Spinal cord (tissue), 10 donors: ENCODE measurements around the gene ACLY. TPM values are rescaled to one million over a fixed set of nuclear protein-coding genes. Genes with fewer than 3 reads are reported as not detected.
"Not testable (repeated sequence)": the region's sequence is repeated elsewhere in the genome, so short reads cannot be mapped to it uniquely, and the experiment has no call there.

Source experiments
- DNase-seq, 6 donors: peaks; one replicate each; pipeline versions ENCODE4 v3.0.0 to v3.0.0-alpha.2; 2013 to 2015; ENCODE audit warnings: low spot score in 6 of 6, low read depth in 4 of 6
- H3K27ac ChIP-seq: one replicate; pipeline ENCODE4 v1.5.1; 2013; ENCODE audit warnings: low read depth, low read length, control low read depth
- H3K27me3 ChIP-seq: one replicate; pipeline ENCODE4 v1.6.1; 2013; ENCODE audit warnings: low read length; ENCODE audit not compliant: control insufficient read depth, insufficient read depth
- H3K36me3 ChIP-seq: one replicate; pipeline ENCODE4 v1.6.1; 2013; ENCODE audit warnings: low read length; ENCODE audit not compliant: control insufficient read depth, insufficient read depth
- H3K4me1 ChIP-seq: one replicate; pipeline ENCODE4 v1.6.1; 2013; ENCODE audit warnings: low read length; ENCODE audit not compliant: control insufficient read depth, insufficient read depth
- H3K4me3 ChIP-seq: one replicate; pipeline ENCODE4 v1.5.1; 2013; ENCODE audit warnings: low read depth, low read length, control low read depth
- H3K9me3 ChIP-seq: one replicate; pipeline ENCODE4 v1.6.1; 2013; ENCODE audit warnings: low read length; ENCODE audit not compliant: control insufficient read depth, insufficient read depth
- WGBS: methylation state at CpG from one replicate; pipeline ENCODE4 v1.1.5; 2013; ENCODE audit warnings: missing lambda C conversion rate; ENCODE audit not compliant: insufficient coverage; 5-methylcytosine and 5-hydroxymethylcytosine counted together
- polyA plus RNA-seq, 2 donors: library from polyadenylated mRNA; unstranded; fragments of 120-200 nt; gene quantifications; one replicate each; pipeline ENCODE4 v1.2.1, GENCODE V29; 2013; ENCODE audit not compliant: insufficient read length in 2 of 2
- total RNA-seq, 2 donors: library from RNA; depleted of rRNA in 1 of 2; stranded (reverse); fragments of 120-200 nt in 1 of 2; fragments of >200 nt in 1 of 2; gene quantifications; one replicate each; pipeline versions ENCODE4 v1.2.3 to v1.2.4, GENCODE V29; 2013 to 2014
- donor health status: healthy.

ACLY gene
- total and polyA plus RNA-seq, 4 donors = 96.3 to 186 (median 163) TPM

DNA sequence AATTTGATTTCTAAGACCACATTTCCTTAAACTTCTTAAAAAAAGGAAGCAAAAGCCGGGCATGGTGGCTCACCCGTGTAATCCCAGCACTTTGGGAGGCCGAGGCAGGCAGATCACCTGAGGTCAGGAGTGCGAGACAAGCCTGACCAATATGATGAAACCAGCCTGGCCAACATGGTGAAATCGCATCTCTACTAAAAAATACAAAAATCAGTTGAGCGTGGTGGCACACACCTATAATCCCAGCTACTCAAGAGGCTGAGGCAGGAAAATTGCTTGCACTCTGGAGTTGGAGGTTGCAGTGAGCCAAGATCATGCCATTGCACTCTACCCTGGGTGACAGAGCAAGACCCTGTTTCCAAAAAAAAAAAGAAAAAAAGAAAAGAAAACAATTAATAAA lies 78.0 kb downstream of the ACLY start:
- 88% methylated on average over 5 of the region's 6 CpGs for WGBS
- H3K4me3 ChIP-seq, H3K36me3 ChIP-seq, H3K27ac ChIP-seq, H3K4me1 ChIP-seq, H3K9me3 ChIP-seq, DNase-seq, H3K27me3 ChIP-seq: not testable (repeated sequence)

- DNase-seq, H3K4me3 ChIP-seq, H3K36me3 ChIP-seq, H3K27me3 ChIP-seq, H3K27ac ChIP-seq, H3K9me3 ChIP-seq: not testable (repeated sequence)
- peaks cover 12% of the 10 kb centered on the region for H3K4me1 ChIP-seq
- no CpG with 5 or more reads among the region's 2 CpGs for WGBS
Observed at GRCh38 chr17:41839448-41839847, 79.3 kb downstream of the ACLY start.

DNA sequence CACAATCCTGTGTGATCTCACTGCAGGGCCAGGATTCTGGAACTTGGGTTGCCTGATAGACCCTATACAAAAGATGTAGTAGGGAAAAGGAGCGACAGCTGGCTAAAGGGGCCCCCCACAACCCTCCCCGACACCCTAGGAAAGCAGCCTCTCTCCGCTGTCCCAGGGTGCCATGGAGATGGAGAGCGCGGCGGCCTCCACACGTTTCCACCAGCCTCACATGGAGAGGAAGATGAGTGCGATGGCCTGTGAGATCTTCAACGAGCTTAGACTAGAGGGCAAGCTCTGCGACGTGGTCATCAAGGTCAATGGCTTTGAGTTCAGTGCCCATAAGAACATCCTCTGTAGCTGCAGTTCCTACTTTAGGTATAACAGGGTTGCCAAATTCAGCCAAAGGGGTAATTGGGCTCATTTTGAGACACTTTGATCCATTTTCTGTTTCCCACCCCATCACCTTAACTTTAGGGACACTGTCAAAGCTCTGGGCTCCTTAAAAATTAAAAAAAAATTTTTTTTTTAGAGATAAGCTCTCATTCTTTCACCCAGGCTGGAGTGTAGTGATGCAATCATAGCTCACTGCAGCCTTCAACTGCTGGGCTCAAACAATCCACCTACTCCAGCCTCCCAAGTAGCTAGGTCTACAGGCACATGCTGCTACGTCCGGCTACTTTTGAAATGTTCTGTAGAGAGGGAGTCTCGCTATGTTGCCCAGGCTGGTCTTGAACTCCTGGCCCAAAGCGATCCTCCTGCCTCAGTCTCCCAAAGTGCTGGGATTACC lies 80.8 kb downstream of the ACLY start, which contains the start of gene KLHL10:
KLHL10 (plus strand) TSS at position 65 of the 778 bp plus-strand sequence; CDS start at position 173, 108 bp downstream.
- H3K4me3 ChIP-seq = no peak within 1 kb of the TSS
- no peaks in the 10 kb centered on the region for H3K27me3 ChIP-seq
- peaks cover 3% of the 10 kb centered on the region for H3K36me3 ChIP-seq
- peaks cover 12% of the 10 kb centered on the region for H3K4me1 ChIP-seq
- no peak within 1 kb of the TSS for H3K27ac ChIP-seq
- H3K9me3 ChIP-seq = no peaks in the 10 kb centered on the region
- 92% methylated on average over 9 of the region's 15 CpGs for WGBS
- no peak for DNase-seq

DNA sequence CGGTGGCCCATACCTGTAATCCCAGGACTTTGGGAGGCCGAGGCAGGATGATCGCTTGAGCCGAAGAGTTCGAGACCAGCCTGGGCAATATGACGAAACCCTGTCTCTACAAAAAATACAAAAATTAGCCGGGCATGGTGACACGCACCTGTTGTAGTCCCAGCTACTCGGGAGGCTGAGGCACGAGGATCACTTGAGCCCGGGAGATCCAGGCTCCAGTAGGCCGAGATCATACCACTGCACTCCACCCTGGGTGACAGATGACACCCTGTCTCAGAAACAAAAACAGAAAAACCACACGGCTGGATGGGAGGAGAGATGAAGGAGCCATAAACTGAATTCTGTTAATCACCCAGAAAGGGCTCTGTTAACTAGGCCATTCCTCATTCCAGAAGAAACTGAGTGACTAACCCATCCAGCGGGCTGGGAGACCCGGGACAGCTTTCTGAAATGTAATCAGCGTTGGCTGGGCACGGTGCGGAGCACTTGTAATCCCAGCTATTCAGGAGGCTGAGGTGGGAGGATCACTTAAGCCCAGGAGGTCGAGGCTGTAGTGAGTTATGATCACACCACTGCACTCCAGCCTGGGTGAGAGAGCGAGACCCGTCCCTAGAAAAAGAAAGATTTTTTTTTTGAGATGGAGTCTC lies 82.1 kb downstream of the ACLY start:
- Histone ChIP-seq H3K27me3 (no peaks in the 10 kb centered on the region), H3K4me1 (peaks cover 12% of the 10 kb centered on the region), H3K27ac (no peak overlapping the region), H3K9me3 (no peaks in the 10 kb centered on the region), H3K36me3 (peaks cover 12% of the 10 kb centered on the region), H3K4me3 (peak overlapping the region; percentile 80)
- 63% methylated on average over 16 of the region's 21 CpGs for whole genome bisulfite sequencing
- DNase-seq = no peak

- H3K9me3 ChIP-seq = no peaks in the 10 kb centered on the region
- peaks cover 19% of the 10 kb centered on the region for H3K36me3 ChIP-seq
- WGBS = 1% methylated on average over 54 of the region's 72 CpGs
- no peaks in the 10 kb centered on the region for H3K27me3 ChIP-seq
- peak within 1 kb of the TSS; percentile 33 for H3K27ac ChIP-seq
- H3K4me3 ChIP-seq = peak within 1 kb of the TSS; percentile 80
- peak in 4 of 6 donors; percentile 48 to 89 (median 71) for DNase-seq
- peaks cover 12% of the 10 kb centered on the region for H3K4me1 ChIP-seq
Observed at GRCh38 chr17:41835800-41836549, 82.8 kb downstream of the ACLY start, which contains the start of gene NT5C3B. TSS of gene NT5C3B (minus strand) at chr17:41836232. CDS start at chr17:41836193, 39 bp downstream.

DNA sequence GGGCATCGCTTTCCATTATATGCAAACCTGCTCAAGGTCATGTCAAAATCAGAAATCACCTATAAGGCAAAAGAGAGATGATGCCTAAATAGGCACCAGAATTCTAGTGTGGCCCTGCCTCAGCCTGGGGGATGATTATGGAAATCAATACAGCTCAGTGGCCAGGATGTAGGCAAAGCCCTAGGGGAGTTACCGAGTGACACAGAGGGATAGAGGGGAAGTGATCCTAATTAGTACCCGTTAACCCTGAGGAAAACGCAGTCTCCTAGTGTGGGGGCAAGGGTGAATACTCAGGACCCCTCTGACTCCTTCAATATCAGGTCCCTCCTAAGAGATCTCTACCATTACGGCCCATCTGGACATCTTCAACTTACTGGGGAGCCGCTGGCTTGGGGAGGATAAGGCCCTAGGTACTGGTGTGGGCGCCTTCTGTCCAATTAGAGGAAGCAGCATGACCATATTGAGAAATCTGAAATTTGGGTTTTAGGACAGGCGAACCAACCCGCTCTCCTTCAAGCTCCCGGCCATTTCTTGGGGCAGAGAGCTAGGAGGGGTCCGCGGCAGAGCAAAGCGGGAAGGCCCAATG lies 83.4 kb downstream of the ACLY start:
- no peak for DNase-seq
- Histone ChIP-seq H3K4me1 (peaks cover 12% of the 10 kb centered on the region), H3K27ac (peak overlapping the region; percentile 33), H3K36me3 (peaks cover 26% of the 10 kb centered on the region), H3K9me3 (no peaks in the 10 kb centered on the region), H3K27me3 (no peaks in the 10 kb centered on the region), H3K4me3 (peak overlapping the region; percentile 80)
- WGBS = 1% methylated on average over 7 of the region's 13 CpGs

- peaks cover 64% of the 10 kb centered on the region for H3K36me3 ChIP-seq
- not testable (repeated sequence) for DNase-seq, H3K27ac ChIP-seq, H3K27me3 ChIP-seq, H3K4me3 ChIP-seq, H3K4me1 ChIP-seq, H3K9me3 ChIP-seq
- 81% methylated on average over 9 of the region's 10 CpGs for WGBS
Observed at GRCh38 chr17:41829961-41830360, 88.8 kb downstream of the ACLY start.

DNA sequence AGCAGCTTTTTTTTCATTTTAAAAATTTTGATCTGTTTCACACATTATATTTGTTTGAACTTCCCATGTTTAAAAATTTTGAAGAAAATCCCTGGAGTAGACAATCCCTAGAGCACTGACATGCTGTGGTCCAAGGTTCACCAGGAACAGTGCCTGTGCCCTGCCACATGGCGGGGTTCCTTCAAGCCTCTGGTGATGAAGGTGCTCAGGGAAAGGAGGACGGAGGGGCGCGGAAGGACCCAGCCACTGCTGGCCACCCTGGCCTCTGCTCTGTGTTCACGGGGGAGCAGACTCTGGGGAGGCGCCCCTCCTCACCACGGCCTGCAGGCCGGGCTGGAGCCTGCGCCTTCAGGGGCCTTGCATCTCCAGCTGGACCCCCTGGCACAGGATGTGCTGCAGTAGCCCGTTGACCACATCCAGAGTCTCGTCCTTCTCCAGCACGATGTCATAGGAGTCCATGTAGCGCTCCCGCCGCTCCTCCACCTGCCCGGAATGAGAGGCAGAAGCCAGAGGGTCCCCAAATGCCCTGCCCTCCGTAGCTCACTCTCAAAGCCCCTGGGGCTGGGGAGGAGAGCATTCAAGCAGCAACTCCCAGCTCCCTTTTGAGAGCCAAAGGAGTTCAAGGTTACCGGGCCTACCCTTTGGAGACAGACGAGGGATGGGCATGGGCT lies 93.4 kb downstream of the ACLY start:
- 91% methylated on average over 17 of the region's 19 CpGs for WGBS
- H3K4me3 ChIP-seq = no peak overlapping the region
- no peaks in the 10 kb centered on the region for H3K9me3 ChIP-seq
- H3K36me3 ChIP-seq = peaks cover 55% of the 10 kb centered on the region
- no peak overlapping the region for H3K27ac ChIP-seq
- H3K27me3 ChIP-seq = no peaks in the 10 kb centered on the region
- H3K4me1 ChIP-seq = no peaks in the 10 kb centered on the region
- no peak for DNase-seq

DNA sequence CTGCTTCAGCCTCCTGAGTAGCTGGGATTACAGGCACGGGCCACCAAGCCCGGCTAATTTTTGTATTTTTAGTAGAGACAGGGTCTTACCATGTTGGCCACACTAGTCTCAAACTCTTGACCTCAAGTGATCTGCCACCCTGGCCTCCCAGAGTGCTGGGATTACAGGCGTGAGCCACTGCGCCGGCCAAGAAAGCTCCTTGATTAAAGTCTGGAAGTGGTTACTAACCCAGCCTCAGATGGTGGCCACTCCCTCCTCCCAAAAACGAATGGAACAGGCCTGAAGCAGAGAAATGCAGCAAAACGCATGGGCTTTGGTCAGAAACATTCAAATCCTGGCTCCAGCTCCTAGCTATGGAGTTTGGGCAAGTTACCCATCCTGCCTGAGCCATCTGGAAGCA lies 94.7 kb downstream of the ACLY start:
- Histone ChIP-seq H3K36me3 (peaks cover 54% of the 10 kb centered on the region), H3K9me3 (no peaks in the 10 kb centered on the region), H3K27ac (peak overlapping the region; percentile 7), H3K4me3 (no peak overlapping the region), H3K27me3 (no peaks in the 10 kb centered on the region), H3K4me1 (no peaks in the 10 kb centered on the region)
- no peak for DNase-seq
- WGBS = 80% methylated on average over 7 of the region's 7 CpGs
